GM12878 (cell line): ENCODE results near the gene RIC8B. TPM values are rescaled to one million over a fixed set of nuclear protein-coding genes. Genes with fewer than 3 reads are reported as not detected.

Source experiments
- ATAC-seq: fragments of 200-7000 bp; cut with Tn5 transposase; 3 replicates; pipeline ENCODE4 v1.9.1; 2020; ENCODE audit warnings: mild to moderate bottlenecking, moderate library complexity
- BruUV-seq: library from RNA; stranded (reverse); fragments of 400-500 nt; replicated peaks from 2 replicates; lab custom pipeline; 2021; lab: Mats Ljungman, UMichigan
- CTCF ChIA-PET: fragments of 300-600 bp; sonication (Branson Sonifier 250); formaldehyde crosslinking; extraction: SDS; loops from one replicate; lab custom pipeline; 2021; ENCODE audit warnings: inconsistent platforms; lab: Yijun Ruan, JAX
- POLR2A ChIA-PET: fragments of 350-600 bp; formaldehyde crosslinking; extraction: SDS; loops from one replicate; lab custom pipeline; 2021; ENCODE audit warnings: inconsistent platforms; lab: Charles Lee
- RAD21 ChIA-PET: fragments of 300-600 bp; sonication (Branson Sonifier 250); formaldehyde crosslinking; loops from one replicate; lab custom pipeline; 2023; ENCODE audit warnings: antibody characterized with exemption; ENCODE audit not compliant: unreplicated experiment; lab: Charles Lee
- SMC1A ChIA-PET: fragments of 300-600 bp; sonication (Branson Sonifier 250); formaldehyde crosslinking; loops from one replicate; lab custom pipeline; 2023; ENCODE audit not compliant: unreplicated experiment, uncharacterized antibody; lab: Charles Lee
- DNase-seq: peaks from one replicate; pipeline ENCODE4 v3.0.0-alpha.2; 2011; ENCODE audit warnings: low read depth, low spot score
- FAIRE-seq: peaks from 3 replicates; lab custom pipeline; 2011; peaks lifted over from hg19 to GRCh38; lab: Jason Lieb, UNC
- H2AFZ ChIP-seq: 2 replicates; pipeline ENCODE4 v1.6.0; 2011; ENCODE audit warnings: low read depth, low read length, control low read depth; ENCODE audit not compliant: control insufficient read depth
- H3K27ac ChIP-seq: 2 replicates; pipeline ENCODE4 v1.5.1; 2011; ENCODE audit warnings: control low read depth; ENCODE audit not compliant: control insufficient read depth, insufficient read depth
- H3K27me3 ChIP-seq, 2 experiments: replicated peaks in 1 of 2; 2 replicates each; pipeline versions ENCODE4 v1.6.0 to v1.6.1; 2011; ENCODE audit warnings: low read length in 1 of 2; ENCODE audit not compliant: control insufficient read depth in 2 of 2, insufficient read depth in 2 of 2
- H3K36me3 ChIP-seq, 2 experiments: 2 replicates each; pipeline ENCODE4 v1.5.1; 2011; ENCODE audit warnings: low read length in 1 of 2; ENCODE audit not compliant: control insufficient read depth in 2 of 2, insufficient read depth in 2 of 2
- H3K4me1 ChIP-seq: 2 replicates; pipeline ENCODE4 v1.6.1; 2011; ENCODE audit warnings: mild to moderate bottlenecking, low read length, moderate library complexity, mixed read lengths; ENCODE audit not compliant: control insufficient read depth, insufficient read depth
- H3K4me2 ChIP-seq: 2 replicates; pipeline ENCODE4 v1.6.0; 2011; ENCODE audit warnings: control low read depth; ENCODE audit not compliant: control insufficient read depth, insufficient read depth
- H3K4me3 ChIP-seq: fragments of 200-600 bp; sonication (generic); 2 replicates; pipeline ENCODE4 v1.5.1; 2016
- H3K79me2 ChIP-seq: 2 replicates; pipeline ENCODE4 v1.6.0; 2011; ENCODE audit warnings: low read length; ENCODE audit not compliant: control insufficient read depth, insufficient read depth
- H3K9ac ChIP-seq: 2 replicates; pipeline ENCODE4 v1.8.0; 2011; ENCODE audit warnings: low read length, control low read depth, mixed read lengths; ENCODE audit not compliant: control insufficient read depth, insufficient read depth
- H3K9me3 ChIP-seq: replicated peaks from 3 replicates; pipeline ENCODE4 v1.5.1; 2011; ENCODE audit warnings: mild to moderate bottlenecking, low read length; ENCODE audit not compliant: control insufficient read depth, insufficient read depth
- H4K20me1 ChIP-seq: 2 replicates; pipeline ENCODE4 v1.6.0; 2011; ENCODE audit not compliant: control insufficient read depth, insufficient read depth
- CREB1 ChIP-seq: IDR thresholded peaks from 2 replicates; pipeline ENCODE4 v1.6.1; 2012; ENCODE audit warnings: low read depth, mild to moderate bottlenecking, inconsistent platforms
- KDM1A ChIP-seq: fragments of 200-600 bp; sonication (generic); IDR thresholded peaks from 2 replicates; pipeline ENCODE4 v1.6.1; 2016; ENCODE audit warnings: borderline replicate concordance
- KLF5 ChIP-seq: fragments of 450-650 bp; IDR thresholded peaks from 2 replicates; pipeline ENCODE4 v1.6.1; 2014; ENCODE audit warnings: mild to moderate bottlenecking; ENCODE audit not compliant: partially characterized antibody
- MLLT1 ChIP-seq: fragments of 450-650 bp; IDR thresholded peaks from 2 replicates; pipeline ENCODE4 v1.6.1; 2016; ENCODE audit warnings: mild to moderate bottlenecking
- PAX5 ChIP-seq: IDR thresholded peaks from 2 replicates; pipeline ENCODE4 v1.6.1; 2011; ENCODE audit warnings: low read depth, low read length, borderline replicate concordance
- RELB ChIP-seq: fragments of 450-650 bp; IDR thresholded peaks from 2 replicates; pipeline ENCODE4 v1.6.1; 2017; ENCODE audit warnings: low read depth, mild to moderate bottlenecking, moderate library complexity
- SMAD1 ChIP-seq: fragments of 450-650 bp; IDR thresholded peaks from 2 replicates; pipeline ENCODE4 v1.6.1; 2018; ENCODE audit warnings: mild to moderate bottlenecking, low read depth; ENCODE audit not compliant: partially characterized antibody
- SREBF1 ChIP-seq: IDR thresholded peaks from 2 replicates; pipeline ENCODE4 v1.6.1; 2012; ENCODE audit warnings: mild to moderate bottlenecking, low read length
- YBX1 ChIP-seq: fragments of 450-650 bp; IDR thresholded peaks from 2 replicates; pipeline ENCODE4 v1.6.1; 2016; ENCODE audit warnings: antibody characterized with exemption
- WGBS: methylation state at CpG from one replicate; pipeline ENCODE4 v1.1.6; 2016; ENCODE audit warnings: low lambda C conversion rate; ENCODE audit not compliant: insufficient replicate concordance, insufficient coverage; ENCODE audit errors: missing lambda C conversion rate; 5-methylcytosine and 5-hydroxymethylcytosine counted together
- in situ Hi-C: fragments of 300-500 bp; cut with MboI; formaldehyde crosslinking; loops from 9 replicates; pipeline ENCODE4 v1.14.3; 2018; ENCODE audit warnings: mixed read lengths
- intact Hi-C: fragments of 100-400 bp; cut with micrococcal nuclease; formaldehyde crosslinking; loops from one replicate; pipeline ENCODE4 v1.14.2; 2022; ENCODE audit not compliant: unreplicated experiment
- polyA plus RNA-seq, 11 experiments: library from polyadenylated mRNA; depleted of rRNA in 4 of 11; unstranded in 6 of 11; stranded (reverse) in 5 of 11; fragments of >200 nt; fragmentation: Nextera tagmentation in 4 of 11; fragmentation: Illumina TruSeq in 1 of 11; extraction: Ambion mirVana in 4 of 11; extraction: Trizol in 1 of 11; gene quantifications; 1 replicate in 1 of 11; 2 replicates in 10 of 11; pipeline versions ENCODE4 v1.2.1 to v1.2.3, GENCODE V29; 2011 to 2016; ENCODE audit warnings: inconsistent platforms in 2 of 11, missing spikeins in 2 of 11, low read depth in 1 of 11
- total RNA-seq, 4 experiments: library from RNA; depleted of rRNA in 3 of 4; stranded (reverse); fragments of >200 nt in 3 of 4; fragmentation: Illumina TruSeq in 1 of 4; extraction: Trizol in 1 of 4; gene quantifications; 2 replicates each; pipeline versions ENCODE4 v1.2.1 to v1.2.3, GENCODE V29; 2013 to 2021
- TF ChIP-seq, protein P1 (sequence below): fragments of 450-650 bp; IDR thresholded peaks from 2 replicates; pipeline ENCODE4 v1.6.1; 2017; ENCODE audit warnings: mild to moderate bottlenecking, moderate library complexity

RIC8B gene
- total and polyA plus RNA-seq, 10 of the 15 experiments (the other 5 are each of a cell fraction or from before 2014, with no cell fraction given) = 2.3 to 10.8 (median 6.2) TPM

DNA sequence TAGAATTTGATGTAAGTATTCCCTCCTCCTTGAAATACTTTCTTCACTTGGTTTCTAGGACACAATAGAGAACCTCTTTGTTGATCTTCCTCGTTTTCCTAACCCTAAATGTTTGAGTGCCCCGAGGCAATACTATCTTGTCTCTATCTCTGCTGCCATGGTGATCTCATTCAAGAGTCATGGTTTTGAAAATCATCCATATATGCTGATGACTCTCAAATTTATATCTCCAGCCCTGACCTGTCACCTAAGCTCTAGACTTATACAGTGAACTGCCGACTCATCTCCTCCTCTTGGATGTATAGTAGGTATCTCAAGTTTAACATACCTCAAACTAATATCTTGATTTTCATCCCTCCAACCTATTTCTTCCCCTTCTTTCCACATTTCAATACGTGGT is 71.4 kb downstream of the RIC8B start:
- in situ Hi-C loops (no loop called here), intact Hi-C loops (no loop called here)
- POLR2A ChIA-PET = no interaction called here
- ATAC-seq = no peak
- H4K20me1 ChIP-seq = no peaks in the 10 kb centered on the region
- RAD21 ChIA-PET = no interaction called here
- SMC1A ChIA-PET = no interaction called here
- H3K9me3 ChIP-seq = no peaks in the 10 kb centered on the region
- H3K36me3 ChIP-seq = peaks cover 2 to 15% of the 10 kb centered on the region in 2 experiments
- TF ChIP-seq SMAD1 (no peak), YBX1 (no peak), KDM1A (no peak), RELB (no peak), PAX5 (no peak)
- WGBS = 96% methylated on average over 4 of the region's 4 CpGs
- no peak for DNase-seq
- no peak overlapping the region for H3K27ac ChIP-seq
- no peaks in the 10 kb centered on the region for H3K27me3 ChIP-seq
- FAIRE-seq = no peak
- H3K4me3 ChIP-seq = no peak overlapping the region
- CTCF ChIA-PET = no interaction called here
- H3K4me2 ChIP-seq = no peak overlapping the region
- H2AFZ ChIP-seq = no peak overlapping the region
- no peaks in the 10 kb centered on the region for H3K79me2 ChIP-seq
- H3K4me1 ChIP-seq = no peaks in the 10 kb centered on the region
- no peak overlapping the region for H3K9ac ChIP-seq
- BruUV-seq = no TSS peak

GRCh38 chr12:106847861-106848260 is 73.4 kb downstream of the RIC8B start:
- no peak overlapping the region for H3K4me2 ChIP-seq
- in situ Hi-C loops (no loop called here), intact Hi-C loops (no loop called here)
- BruUV-seq = no TSS peak
- ATAC-seq (no peak), FAIRE-seq (no peak), DNase-seq (no peak)
- 100% methylated on average over 2 of the region's 2 CpGs for WGBS
- ChIA-PET RAD21 (no interaction called here), CTCF (interaction anchor here (0.7 kb wide), 1 partner anchor 339 kb away, joined by 3 read pairs; no protein-coding TSS in a partner anchor), POLR2A (no interaction called here), SMC1A (no interaction called here)
- no peak overlapping the region for H3K4me3 ChIP-seq
- H3K9me3 ChIP-seq = no peaks in the 10 kb centered on the region
- H3K9ac ChIP-seq = no peak overlapping the region
- H3K79me2 ChIP-seq = no peaks in the 10 kb centered on the region
- H2AFZ ChIP-seq = no peak overlapping the region
- H3K27me3 ChIP-seq = no peaks in the 10 kb centered on the region
- peaks cover 4 to 15% of the 10 kb centered on the region in 2 experiments for H3K36me3 ChIP-seq
- H3K27ac ChIP-seq = no peak overlapping the region
- H4K20me1 ChIP-seq = no peaks in the 10 kb centered on the region
- H3K4me1 ChIP-seq = no peaks in the 10 kb centered on the region
- TF ChIP-seq MLLT1 (no peak), CREB1 (no peak), KLF5 (no peak), SREBF1 (no peak)
- TF ChIP-seq, protein P1, sequence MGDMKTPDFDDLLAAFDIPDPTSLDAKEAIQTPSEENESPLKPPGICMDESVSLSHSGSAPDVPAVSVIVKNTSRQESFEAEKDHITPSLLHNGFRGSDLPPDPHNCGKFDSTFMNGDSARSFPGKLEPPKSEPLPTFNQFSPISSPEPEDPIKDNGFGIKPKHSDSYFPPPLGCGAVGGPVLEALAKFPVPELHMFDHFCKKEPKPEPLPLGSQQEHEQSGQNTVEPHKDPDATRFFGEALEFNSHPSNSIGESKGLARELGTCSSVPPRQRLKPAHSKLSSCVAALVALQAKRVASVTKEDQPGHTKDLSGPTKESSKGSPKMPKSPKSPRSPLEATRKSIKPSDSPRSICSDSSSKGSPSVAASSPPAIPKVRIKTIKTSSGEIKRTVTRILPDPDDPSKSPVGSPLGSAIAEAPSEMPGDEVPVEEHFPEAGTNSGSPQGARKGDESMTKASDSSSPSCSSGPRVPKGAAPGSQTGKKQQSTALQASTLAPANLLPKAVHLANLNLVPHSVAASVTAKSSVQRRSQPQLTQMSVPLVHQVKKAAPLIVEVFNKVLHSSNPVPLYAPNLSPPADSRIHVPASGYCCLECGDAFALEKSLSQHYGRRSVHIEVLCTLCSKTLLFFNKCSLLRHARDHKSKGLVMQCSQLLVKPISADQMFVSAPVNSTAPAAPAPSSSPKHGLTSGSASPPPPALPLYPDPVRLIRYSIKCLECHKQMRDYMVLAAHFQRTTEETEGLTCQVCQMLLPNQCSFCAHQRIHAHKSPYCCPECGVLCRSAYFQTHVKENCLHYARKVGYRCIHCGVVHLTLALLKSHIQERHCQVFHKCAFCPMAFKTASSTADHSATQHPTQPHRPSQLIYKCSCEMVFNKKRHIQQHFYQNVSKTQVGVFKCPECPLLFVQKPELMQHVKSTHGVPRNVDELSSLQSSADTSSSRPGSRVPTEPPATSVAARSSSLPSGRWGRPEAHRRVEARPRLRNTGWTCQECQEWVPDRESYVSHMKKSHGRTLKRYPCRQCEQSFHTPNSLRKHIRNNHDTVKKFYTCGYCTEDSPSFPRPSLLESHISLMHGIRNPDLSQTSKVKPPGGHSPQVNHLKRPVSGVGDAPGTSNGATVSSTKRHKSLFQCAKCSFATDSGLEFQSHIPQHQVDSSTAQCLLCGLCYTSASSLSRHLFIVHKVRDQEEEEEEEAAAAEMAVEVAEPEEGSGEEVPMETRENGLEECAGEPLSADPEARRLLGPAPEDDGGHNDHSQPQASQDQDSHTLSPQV = no peak
